Daoy (cell line): ENCODE measurements around the gene EPO. TPM values are rescaled to one million over a fixed set of nuclear protein-coding genes. Genes with fewer than 3 reads are reported as not detected.
"Not testable (repeated sequence)": the region's sequence is repeated elsewhere in the genome, so short reads cannot be mapped to it uniquely, and the experiment has no call there.

Experiments
- DNase-seq: peaks from one replicate; pipeline ENCODE4 v3.0.0-alpha.2; 2015; ENCODE audit warnings: low read depth
- total RNA-seq: library from RNA; depleted of rRNA; stranded (reverse); fragments of >200 nt; shearing (Covaris generic); gene quantifications from 2 replicates; pipeline ENCODE4 v1.2.3, GENCODE V29; 2014; rRNA removed

The EPO gene
- total RNA-seq, 1 experiment from 2014 or later: not detected

- DNase-seq: no peak
Observed at GRCh38 chr7:100736671-100737070, 16.4 kb downstream of the EPO start.

- DNase-seq: no peak
Observed at GRCh38 chr7:100739934-100740333, 19.7 kb downstream of the EPO start.

- no peak for DNase-seq
Observed at GRCh38 chr7:100744605-100745004, 24.3 kb downstream of the EPO start.

GRCh38 chr7:100745184-100745583 is 24.9 kb downstream of the EPO start:
- DNase-seq: no peak

- DNase-seq: no peak
Observed at GRCh38 chr7:100752994-100753393, 32.7 kb downstream of the EPO start.

- no peak for DNase-seq
Observed at GRCh38 chr7:100753750-100754149, 33.5 kb downstream of the EPO start.

GRCh38 chr7:100759357-100760171 is 39.3 kb downstream of the EPO start:
- DNase-seq: no peak

GRCh38 chr7:100762841-100763240 is 42.6 kb downstream of the EPO start:
- not testable (repeated sequence) for DNase-seq

GRCh38 chr7:100763556-100764140 is 43.4 kb downstream of the EPO start:
- DNase-seq: no peak

GRCh38 chr7:100764841-100765240 is 44.6 kb downstream of the EPO start:
- DNase-seq: no peak

GRCh38 chr7:100765250-100765649 is 45.0 kb downstream of the EPO start:
- DNase-seq: no peak

- no peak for DNase-seq
Observed at GRCh38 chr7:100768784-100769183, 48.5 kb downstream of the EPO start.

Other genes starting within 250 kb of the EPO start
- 36.6 and 47.4 TPM in 2 replicates for gene TSC22D4, start 241.3 kb upstream of the EPO start, total RNA-seq
- gene NYAP1, start 236.5 kb upstream of the EPO start, total RNA-seq: 0.06 TPM in 1 of 2 replicates, not detected in the other
- gene AGFG2, start 181.3 kb upstream of the EPO start, total RNA-seq: 16.9 and 19.1 TPM in 2 replicates
- 0.80 and 5.3 TPM in 2 replicates for gene SAP25, start 146.6 kb upstream of the EPO start, total RNA-seq
- 32.2 and 41.0 TPM in 2 replicates for gene LRCH4, start 134.3 kb upstream of the EPO start, total RNA-seq
- 0.17 TPM in 1 of 2 replicates, not detected in the other for gene FBXO24, start 134.1 kb upstream of the EPO start, total RNA-seq
- gene PCOLCE, start 118.1 kb upstream of the EPO start, total RNA-seq: 21.3 and 32.9 TPM in 2 replicates
- gene MOSPD3, start 107.9 kb upstream of the EPO start, total RNA-seq: 9.7 and 11.3 TPM in 2 replicates
- gene TFR2, start 78.9 kb upstream of the EPO start, total RNA-seq: 2.4 and 4.6 TPM in 2 replicates
- not detected in 2 replicates for gene ACTL6B, start 64.0 kb upstream of the EPO start, total RNA-seq
- gene GNB2, start 46.7 kb upstream of the EPO start, total RNA-seq: 58.9 and 77.1 TPM in 2 replicates
- 12.0 and 27.3 TPM in 2 replicates for gene GIGYF1, start 26.2 kb upstream of the EPO start, total RNA-seq
- gene POP7, start 14.3 kb upstream of the EPO start, total RNA-seq: 146 and 197 TPM in 2 replicates
- not detected in 2 replicates for gene ZAN, start 13.1 kb downstream of the EPO start, total RNA-seq
- gene EPHB4, start 107.1 kb downstream of the EPO start, total RNA-seq: 57.5 and 62.5 TPM in 2 replicates
- 14.1 and 18.1 TPM in 2 replicates for gene SLC12A9, start 132.2 kb downstream of the EPO start, total RNA-seq
- gene TRIP6, start 146.9 kb downstream of the EPO start, total RNA-seq: 203 and 238 TPM in 2 replicates
- 93.0 and 116 TPM in 2 replicates for gene SRRT, start 154.6 kb downstream of the EPO start, total RNA-seq
- 4.8 and 6.1 TPM in 2 replicates for gene UFSP1, start 169.2 kb downstream of the EPO start, total RNA-seq
- 0.46 TPM in 1 of 2 replicates, not detected in the other for gene ACHE, start 175.4 kb downstream of the EPO start, total RNA-seq
- not detected in 2 replicates for gene MUC3A, start 229.1 kb downstream of the EPO start, total RNA-seq
- gene MUC12, start 249.1 kb downstream of the EPO start, total RNA-seq: 1.4 and 8.7 TPM in 2 replicates